Stimulated activated naive CD4-positive, alpha-beta T cell treated with Interleukin-2 at 50 U/mL for 16 hours (primary cell): ENCODE measurements around the gene PORCN.

ENCODE experiments used
- DNase-seq: peaks from one replicate; lab custom pipeline; 2025; lab: John Stamatoyannopoulos, UW

Gene PORCN

GRCh38 chrX:48508400-48509244 lies at the start of gene PORCN:
TSS of gene PORCN (plus strand) at chrX:48508992. CDS start at chrX:48509821, 829 bp downstream.
- DNase-seq, result peak; percentile 76

- DNase-seq, result no peak
Observed at GRCh38 chrX:48459483-48459882, 49.3 kb upstream of the PORCN start.

- DNase-seq, result no peak
Observed at GRCh38 chrX:48460031-48460430, 48.8 kb upstream of the PORCN start.

GRCh38 chrX:48460606-48461005 lies 48.2 kb upstream of the PORCN start:
- DNase-seq, result no peak

GRCh38 chrX:48461830-48462229 lies 47.0 kb upstream of the PORCN start:
- no peak for DNase-seq

- DNase-seq, result no peak
Observed at GRCh38 chrX:48465336-48465933, 43.4 kb upstream of the PORCN start.

- no peak for DNase-seq
Observed at GRCh38 chrX:48466696-48467095, 42.1 kb upstream of the PORCN start.

GRCh38 chrX:48467281-48467761 lies 41.5 kb upstream of the PORCN start:
- no peak for DNase-seq

GRCh38 chrX:48468247-48468671 lies 40.5 kb upstream of the PORCN start:
- DNase-seq, result peak; percentile 47

GRCh38 chrX:48468693-48469691 lies 39.8 kb upstream of the PORCN start:
- peak; percentile 31 for DNase-seq

- no peak for DNase-seq
Observed at GRCh38 chrX:48470110-48470832, 38.5 kb upstream of the PORCN start, which contains the start of gene SLC38A5. TSS of gene SLC38A5 (minus strand) at chrX:48470260. CDS start at chrX:48467924, 2,336 bp downstream.

GRCh38 chrX:48470833-48471118 lies 38.0 kb upstream of the PORCN start:
- no peak for DNase-seq

- DNase-seq, result no peak
Observed at GRCh38 chrX:48471504-48471903, 37.3 kb upstream of the PORCN start.

- DNase-seq, result no peak
Observed at GRCh38 chrX:48472225-48472624, 36.6 kb upstream of the PORCN start.

- DNase-seq, result no peak
Observed at GRCh38 chrX:48472851-48473703, 35.7 kb upstream of the PORCN start.

GRCh38 chrX:48473704-48473990 lies 35.1 kb upstream of the PORCN start:
- DNase-seq, result no peak

GRCh38 chrX:48474127-48474526 lies 34.7 kb upstream of the PORCN start:
- no peak for DNase-seq

- DNase-seq, result no peak
Observed at GRCh38 chrX:48474581-48474980, 34.2 kb upstream of the PORCN start.

GRCh38 chrX:48475296-48475695 lies 33.5 kb upstream of the PORCN start:
- peak; percentile 6 for DNase-seq

- DNase-seq, result peak; percentile 90
Observed at GRCh38 chrX:48475774-48476577, 32.8 kb upstream of the PORCN start, which contains the start of gene FTSJ1. TSS of gene FTSJ1 (plus strand) at chrX:48476199. CDS start at chrX:48478048, 1,849 bp downstream.
